Fibroblast of villous mesenchyme (primary cell): Measurements from ENCODE around the gene SLC25A13. TPM values are rescaled to one million over a fixed set of nuclear protein-coding genes. Genes with fewer than 3 reads are reported as not detected.

Experiments used
- DNase-seq: peaks from one replicate; pipeline ENCODE4 v3.0.0-alpha.2; 2010; ENCODE audit warnings: low read depth
- H3K4me3 ChIP-seq: 2 replicates; pipeline ENCODE4 v1.5.1; 2011; ENCODE audit warnings: low read depth, mild to moderate bottlenecking, low read length
- total RNA-seq: library from RNA; depleted of rRNA; stranded (reverse); fragments of >200 nt; gene quantifications from 2 replicates; pipeline ENCODE4 v1.2.3, GENCODE V29; 2012
- TF ChIP-seq, protein P1 (sequence below): IDR thresholded peaks from 2 replicates; pipeline ENCODE4 v1.5.1; 2012; ENCODE audit warnings: low read depth, mild to moderate bottlenecking, low read length; ENCODE audit not compliant: insufficient read depth

The SLC25A13 gene
- total RNA-seq, 1 donor, result 22.5 TPM

DNA sequence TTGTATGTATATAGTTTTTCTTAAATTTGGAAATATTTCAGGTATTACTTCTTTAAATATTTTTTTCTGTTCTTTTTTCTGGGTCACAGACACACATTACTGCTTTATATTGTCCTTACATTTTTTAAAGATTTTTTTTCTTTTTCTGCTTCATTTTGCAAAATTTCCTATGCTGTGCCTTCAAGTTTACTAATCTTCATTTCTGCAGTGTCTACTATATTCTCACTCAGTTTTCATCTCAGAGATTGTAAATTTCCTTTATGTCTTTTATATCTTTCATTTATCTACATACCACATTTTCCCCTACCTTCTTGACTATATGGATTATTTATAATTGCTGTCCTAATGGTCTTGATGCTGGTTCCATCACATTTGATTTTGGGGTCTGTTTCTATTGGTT lies 210.5 kb downstream of the SLC25A13 start:
- no peak for DNase-seq
- no peak overlapping the region for H3K4me3 ChIP-seq
- TF ChIP-seq, protein P1, sequence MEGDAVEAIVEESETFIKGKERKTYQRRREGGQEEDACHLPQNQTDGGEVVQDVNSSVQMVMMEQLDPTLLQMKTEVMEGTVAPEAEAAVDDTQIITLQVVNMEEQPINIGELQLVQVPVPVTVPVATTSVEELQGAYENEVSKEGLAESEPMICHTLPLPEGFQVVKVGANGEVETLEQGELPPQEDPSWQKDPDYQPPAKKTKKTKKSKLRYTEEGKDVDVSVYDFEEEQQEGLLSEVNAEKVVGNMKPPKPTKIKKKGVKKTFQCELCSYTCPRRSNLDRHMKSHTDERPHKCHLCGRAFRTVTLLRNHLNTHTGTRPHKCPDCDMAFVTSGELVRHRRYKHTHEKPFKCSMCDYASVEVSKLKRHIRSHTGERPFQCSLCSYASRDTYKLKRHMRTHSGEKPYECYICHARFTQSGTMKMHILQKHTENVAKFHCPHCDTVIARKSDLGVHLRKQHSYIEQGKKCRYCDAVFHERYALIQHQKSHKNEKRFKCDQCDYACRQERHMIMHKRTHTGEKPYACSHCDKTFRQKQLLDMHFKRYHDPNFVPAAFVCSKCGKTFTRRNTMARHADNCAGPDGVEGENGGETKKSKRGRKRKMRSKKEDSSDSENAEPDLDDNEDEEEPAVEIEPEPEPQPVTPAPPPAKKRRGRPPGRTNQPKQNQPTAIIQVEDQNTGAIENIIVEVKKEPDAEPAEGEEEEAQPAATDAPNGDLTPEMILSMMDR, result no peak

DNA sequence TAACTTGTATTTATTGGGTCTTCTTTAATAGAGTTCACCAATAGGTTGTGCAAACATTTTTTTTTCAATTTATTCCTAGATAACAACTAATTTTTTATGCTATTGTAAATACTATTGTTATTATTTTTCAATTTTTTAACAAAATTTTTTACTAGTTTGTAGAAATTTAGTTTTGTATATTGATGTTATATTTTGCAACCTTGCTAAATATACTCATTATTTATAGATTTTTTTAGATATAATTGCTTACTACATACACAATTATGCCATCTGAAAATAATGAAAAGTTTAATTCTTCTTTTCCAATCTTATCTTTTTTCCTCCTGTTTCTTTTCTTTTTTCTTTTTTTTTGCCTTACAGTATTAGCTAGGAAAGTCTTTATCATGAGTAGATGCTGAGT lies 216.9 kb downstream of the SLC25A13 start:
- TF ChIP-seq, protein P1, result no peak
- H3K4me3 ChIP-seq, result no peak overlapping the region
- no peak for DNase-seq

DNA sequence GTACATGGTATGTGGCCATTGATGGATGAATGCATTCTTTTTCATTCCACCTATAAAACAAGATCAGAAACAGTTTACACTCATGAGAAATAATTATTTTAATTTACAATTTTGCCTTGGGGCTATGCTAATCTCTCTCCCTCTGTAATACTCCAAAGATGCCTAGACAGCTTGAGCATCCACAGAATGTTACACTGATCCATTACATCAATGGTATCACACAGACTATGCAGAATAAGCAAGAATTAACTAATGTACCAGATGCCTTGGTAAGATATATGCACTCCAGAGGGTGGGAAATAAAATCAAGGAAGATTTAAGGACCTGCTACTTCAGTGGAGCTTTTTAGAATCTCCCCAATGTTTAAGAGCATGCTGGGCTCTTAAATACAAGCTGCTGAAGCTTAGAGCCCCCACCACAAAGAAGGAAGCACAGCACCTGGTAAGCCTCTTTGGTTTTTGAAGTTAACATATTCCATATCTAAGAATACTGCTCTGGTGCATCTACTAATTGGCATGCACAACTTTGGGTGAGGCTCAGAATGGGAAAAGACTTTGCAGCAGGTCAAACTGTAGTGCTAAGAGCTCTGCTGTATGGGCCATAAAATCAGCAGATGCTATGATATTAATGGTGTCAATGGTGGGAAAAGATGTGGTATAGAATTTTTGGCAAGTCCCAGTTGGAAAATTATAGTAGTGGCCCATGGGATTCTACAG lies 219.6 kb downstream of the SLC25A13 start:
- no peak overlapping the region for H3K4me3 ChIP-seq
- TF ChIP-seq, protein P1, result no peak
- DNase-seq, result no peak

DNA sequence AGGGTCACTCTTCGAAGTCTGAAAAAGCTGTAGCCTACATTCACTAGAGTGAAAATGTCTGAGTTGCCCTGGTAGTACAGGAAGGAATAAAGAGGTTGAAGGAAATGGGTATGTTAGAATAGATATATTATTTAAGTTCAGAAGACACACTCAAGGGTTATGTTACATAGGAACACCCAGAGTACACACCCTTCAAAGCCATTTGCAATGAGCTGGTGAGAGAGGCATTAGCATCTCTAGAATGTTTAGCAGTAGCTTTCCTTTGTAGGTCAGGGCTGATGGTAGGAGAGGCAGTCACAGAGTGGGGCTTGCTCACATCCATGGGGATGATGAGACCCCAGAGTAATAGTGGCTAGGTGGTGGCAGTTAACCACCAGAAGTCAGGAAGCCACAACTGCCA lies 221.2 kb downstream of the SLC25A13 start:
- no peak for DNase-seq
- TF ChIP-seq, protein P1, result no peak
- no peak overlapping the region for H3K4me3 ChIP-seq

DNA sequence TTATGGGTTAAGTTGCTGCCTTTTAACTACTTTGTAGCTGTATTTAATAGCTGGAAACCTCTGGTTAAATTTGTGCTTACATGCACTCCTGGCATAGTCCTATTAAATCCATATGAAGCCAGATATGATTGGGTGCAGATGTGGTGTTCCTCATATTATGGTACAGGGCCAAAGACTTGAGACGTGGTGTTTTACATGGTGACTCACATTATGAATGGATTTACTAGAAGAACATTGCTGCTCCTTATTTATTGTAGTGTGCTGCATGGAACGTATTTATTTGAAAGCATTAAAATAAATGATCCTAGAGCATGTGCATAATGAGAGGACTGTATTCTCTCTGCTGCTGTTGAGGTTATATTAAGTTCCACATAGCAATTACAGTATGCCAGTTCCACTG lies 224.1 kb downstream of the SLC25A13 start:
- DNase-seq, result no peak
- H3K4me3 ChIP-seq, result no peak overlapping the region
- TF ChIP-seq, protein P1, result no peak

DNA sequence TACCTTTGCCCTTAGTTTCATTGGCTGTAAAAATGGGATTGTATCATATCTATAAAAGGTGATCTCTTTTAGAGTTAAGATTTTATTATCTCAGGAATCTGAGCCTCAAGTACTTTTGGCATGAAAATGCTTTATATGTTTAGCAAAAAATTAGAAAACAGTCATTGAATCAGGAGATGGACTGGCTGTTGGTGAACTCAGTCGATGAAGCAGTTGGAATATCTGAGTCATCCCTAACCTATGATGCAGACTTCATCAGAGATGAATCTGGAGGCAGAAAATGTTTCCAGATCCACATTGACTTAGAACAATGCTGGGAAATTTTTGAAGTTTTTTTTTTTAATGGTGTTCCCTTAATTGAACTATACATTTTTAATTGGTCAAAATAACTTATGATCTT lies 228.5 kb downstream of the SLC25A13 start:
- H3K4me3 ChIP-seq, result no peak overlapping the region
- TF ChIP-seq, protein P1, result no peak
- DNase-seq, result peak; percentile 40

DNA sequence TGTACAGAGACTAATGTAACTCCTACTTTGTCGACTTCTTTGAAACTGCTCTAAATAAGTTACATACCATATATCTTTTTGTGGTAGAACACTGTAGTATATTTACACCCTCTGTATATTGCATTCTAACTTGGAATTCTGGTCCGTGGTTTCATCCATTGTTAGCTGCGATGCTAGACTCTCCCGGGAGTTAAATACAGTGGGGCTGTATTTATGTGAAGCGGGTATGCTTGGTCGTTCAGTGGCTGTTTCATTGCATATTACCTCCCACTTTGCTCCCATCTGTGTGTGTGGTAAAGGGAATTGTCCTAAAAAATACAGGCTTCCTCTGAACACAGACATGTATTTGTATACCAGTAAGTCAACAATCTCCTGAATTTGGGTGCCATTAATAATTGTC lies 231.1 kb downstream of the SLC25A13 start:
- TF ChIP-seq, protein P1, result no peak
- no peak for DNase-seq
- H3K4me3 ChIP-seq, result no peak overlapping the region
